PC-9 (cell line): ENCODE results near the gene PFKFB3.

Experiments
- EZH2 ChIP-seq: fragments of 200-600 bp; sonication (generic); IDR thresholded peaks from 2 replicates; pipeline ENCODE4 v1.8.0; 2017; ENCODE audit warnings: antibody characterized with exemption, low read depth
- TF ChIP-seq, protein P1 (sequence below): fragments of 200-600 bp; sonication (generic); conservative IDR thresholded peaks from 2 replicates; pipeline ENCODE4 v1.6.1; 2017; ENCODE audit warnings: mixed run types, antibody characterized with exemption, mild to moderate bottlenecking, moderate library complexity

- no peak for TF ChIP-seq EZH2
- TF ChIP-seq, protein P1, sequence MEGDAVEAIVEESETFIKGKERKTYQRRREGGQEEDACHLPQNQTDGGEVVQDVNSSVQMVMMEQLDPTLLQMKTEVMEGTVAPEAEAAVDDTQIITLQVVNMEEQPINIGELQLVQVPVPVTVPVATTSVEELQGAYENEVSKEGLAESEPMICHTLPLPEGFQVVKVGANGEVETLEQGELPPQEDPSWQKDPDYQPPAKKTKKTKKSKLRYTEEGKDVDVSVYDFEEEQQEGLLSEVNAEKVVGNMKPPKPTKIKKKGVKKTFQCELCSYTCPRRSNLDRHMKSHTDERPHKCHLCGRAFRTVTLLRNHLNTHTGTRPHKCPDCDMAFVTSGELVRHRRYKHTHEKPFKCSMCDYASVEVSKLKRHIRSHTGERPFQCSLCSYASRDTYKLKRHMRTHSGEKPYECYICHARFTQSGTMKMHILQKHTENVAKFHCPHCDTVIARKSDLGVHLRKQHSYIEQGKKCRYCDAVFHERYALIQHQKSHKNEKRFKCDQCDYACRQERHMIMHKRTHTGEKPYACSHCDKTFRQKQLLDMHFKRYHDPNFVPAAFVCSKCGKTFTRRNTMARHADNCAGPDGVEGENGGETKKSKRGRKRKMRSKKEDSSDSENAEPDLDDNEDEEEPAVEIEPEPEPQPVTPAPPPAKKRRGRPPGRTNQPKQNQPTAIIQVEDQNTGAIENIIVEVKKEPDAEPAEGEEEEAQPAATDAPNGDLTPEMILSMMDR, result no peak
Measured at GRCh38 chr10:6215683-6216484, 13.2 kb downstream of the PFKFB3 start.
